Stimulated activated CD8-positive, alpha-beta memory T cell treated with anti-CD3 and anti-CD28 coated beads, Interleukin-7, amount 100 ng/mL, for 24 hours (primary cell): ENCODE measurements around the gene IQSEC3.

ENCODE experiments used
- DNase-seq: peaks from one replicate; pipeline ENCODE4 v3.0.0-alpha.2; 2020; ENCODE audit warnings: low read depth

The IQSEC3 gene

GRCh38 chr12:80681-81190 is 14.2 kb downstream of the IQSEC3 start:
- DNase-seq, result no peak

DNA sequence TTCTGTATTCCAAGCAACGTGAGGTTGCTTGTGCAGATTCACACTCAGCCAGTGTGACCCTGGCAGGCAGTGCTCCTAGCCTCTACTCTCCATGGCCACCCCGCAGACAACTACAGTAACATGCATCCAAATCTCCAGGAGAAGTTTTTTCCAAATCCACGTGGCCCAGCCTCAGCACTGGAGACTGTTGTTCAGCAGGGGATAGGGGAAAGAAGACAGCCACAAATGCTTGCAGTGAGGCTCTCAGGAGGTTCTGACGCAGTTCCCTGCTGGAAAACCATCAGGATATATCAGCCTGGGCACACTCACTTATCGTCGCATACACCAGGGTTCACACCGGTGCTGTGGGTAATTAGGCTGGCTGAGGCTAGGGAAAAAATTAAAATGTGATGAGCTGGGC is 16.2 kb downstream of the IQSEC3 start:
- no peak for DNase-seq

- no peak for DNase-seq
These were observed 17.5 kb downstream of the IQSEC3 start for GRCh38 chr12:84056-84455.

- no peak for DNase-seq
These were observed 18.7 kb downstream of the IQSEC3 start for GRCh38 chr12:85191-85666.

DNA sequence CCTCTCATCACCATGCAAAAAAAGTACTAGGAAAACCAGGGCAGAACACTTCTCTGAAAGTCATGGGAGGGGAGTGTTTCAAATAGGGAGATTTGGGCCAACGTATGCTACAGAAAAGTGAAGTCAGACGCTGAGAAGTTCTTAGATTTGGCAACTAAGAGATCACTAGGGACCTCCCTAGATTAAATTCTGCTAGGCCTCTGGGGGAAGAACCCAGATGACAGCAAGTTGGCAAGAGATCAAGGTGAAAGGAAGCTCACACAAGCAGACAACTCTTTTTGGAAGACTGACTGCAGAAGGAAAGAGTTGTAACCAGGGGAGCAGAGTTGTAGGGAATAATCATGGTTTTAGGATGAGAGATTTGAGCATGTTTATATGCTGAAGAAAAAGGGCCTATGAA is 20.7 kb downstream of the IQSEC3 start:
- no peak for DNase-seq

- DNase-seq, result no peak
These were observed 21.3 kb downstream of the IQSEC3 start for GRCh38 chr12:87856-88255.

DNA sequence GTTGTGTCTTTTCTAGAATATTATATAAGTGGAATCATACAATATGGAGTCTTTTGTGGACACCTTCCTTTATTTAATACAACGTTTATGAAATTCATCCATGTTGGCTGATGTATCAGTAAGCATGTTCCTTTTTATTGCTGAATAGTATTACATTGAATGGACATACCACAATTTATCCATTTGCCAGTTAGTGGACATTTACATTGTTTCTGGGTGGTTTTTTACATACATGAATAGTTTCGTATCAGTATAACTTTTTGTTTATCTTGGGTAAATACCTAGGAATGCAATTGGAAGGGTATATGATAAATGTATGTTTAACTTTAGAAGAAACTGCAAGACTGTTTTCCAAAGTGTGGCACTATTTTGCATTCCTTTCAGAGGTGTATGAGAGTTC is 23.1 kb downstream of the IQSEC3 start:
- no peak for DNase-seq

GRCh38 chr12:91213-91612 is 24.6 kb downstream of the IQSEC3 start:
- no peak for DNase-seq

- DNase-seq, result no peak
These were observed 26.9 kb downstream of the IQSEC3 start for GRCh38 chr12:93266-94005.

DNA sequence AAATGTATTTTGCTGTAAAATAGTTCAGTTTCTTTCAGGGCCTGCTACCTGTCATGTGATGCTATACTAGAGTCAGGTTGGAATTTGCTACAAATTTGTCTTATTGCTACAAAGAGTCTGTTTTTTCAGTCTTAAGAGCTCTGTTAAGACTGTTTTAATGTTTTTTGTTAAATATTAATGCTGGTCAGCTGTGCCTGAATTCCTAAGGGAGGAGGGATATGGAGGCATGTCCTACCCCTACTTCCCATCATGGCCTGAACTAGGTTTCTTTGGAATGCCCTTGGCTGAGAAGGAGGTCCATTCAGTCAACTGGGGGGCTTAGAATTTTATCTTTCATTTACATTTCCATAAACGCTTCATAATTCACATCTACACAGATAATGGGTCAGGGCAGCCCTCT is 30.0 kb downstream of the IQSEC3 start:
- no peak for DNase-seq

DNA sequence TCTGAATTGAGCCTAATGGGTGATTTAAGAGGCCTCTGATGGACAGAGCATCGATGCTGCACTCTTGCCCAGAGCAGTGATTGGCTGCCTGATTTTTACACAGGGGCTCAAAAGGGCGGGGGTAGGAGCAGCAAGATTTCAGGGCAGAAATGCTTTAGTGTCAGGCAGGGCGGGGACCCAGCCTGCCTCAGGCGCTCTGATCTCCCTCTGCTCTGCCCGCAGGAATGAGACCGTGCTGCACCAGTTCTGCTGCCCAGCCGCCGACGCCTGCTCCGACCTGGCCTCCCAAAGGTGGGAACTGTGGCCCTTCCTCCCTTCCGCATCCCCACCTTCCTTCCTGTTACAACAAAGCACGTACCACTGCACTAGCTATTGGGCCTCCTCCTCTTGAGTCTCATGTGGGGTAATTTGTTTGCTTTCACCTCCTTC is 32.4 kb downstream of the IQSEC3 start:
- no peak for DNase-seq

DNA sequence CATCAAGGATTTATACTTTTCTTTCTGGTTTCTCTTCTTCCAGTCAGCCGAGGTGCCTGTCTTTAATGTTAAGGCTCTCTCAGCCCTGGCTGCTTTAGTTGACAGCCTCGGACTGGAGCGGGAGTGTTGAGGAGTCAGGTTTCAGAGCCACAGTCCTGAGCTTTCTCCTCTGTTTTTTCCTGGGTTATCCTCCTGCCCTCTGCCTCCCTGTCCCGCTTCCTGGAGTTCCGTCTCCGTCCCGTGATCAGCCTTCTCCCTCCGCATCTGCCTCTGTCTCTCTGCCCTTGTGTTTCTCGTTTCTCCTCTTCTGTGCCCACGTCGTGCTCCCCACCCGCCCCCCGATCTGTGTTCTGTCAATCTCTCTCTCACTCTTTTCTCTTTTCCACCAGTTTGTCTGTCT is 33.0 kb downstream of the IQSEC3 start:
- no peak for DNase-seq

DNA sequence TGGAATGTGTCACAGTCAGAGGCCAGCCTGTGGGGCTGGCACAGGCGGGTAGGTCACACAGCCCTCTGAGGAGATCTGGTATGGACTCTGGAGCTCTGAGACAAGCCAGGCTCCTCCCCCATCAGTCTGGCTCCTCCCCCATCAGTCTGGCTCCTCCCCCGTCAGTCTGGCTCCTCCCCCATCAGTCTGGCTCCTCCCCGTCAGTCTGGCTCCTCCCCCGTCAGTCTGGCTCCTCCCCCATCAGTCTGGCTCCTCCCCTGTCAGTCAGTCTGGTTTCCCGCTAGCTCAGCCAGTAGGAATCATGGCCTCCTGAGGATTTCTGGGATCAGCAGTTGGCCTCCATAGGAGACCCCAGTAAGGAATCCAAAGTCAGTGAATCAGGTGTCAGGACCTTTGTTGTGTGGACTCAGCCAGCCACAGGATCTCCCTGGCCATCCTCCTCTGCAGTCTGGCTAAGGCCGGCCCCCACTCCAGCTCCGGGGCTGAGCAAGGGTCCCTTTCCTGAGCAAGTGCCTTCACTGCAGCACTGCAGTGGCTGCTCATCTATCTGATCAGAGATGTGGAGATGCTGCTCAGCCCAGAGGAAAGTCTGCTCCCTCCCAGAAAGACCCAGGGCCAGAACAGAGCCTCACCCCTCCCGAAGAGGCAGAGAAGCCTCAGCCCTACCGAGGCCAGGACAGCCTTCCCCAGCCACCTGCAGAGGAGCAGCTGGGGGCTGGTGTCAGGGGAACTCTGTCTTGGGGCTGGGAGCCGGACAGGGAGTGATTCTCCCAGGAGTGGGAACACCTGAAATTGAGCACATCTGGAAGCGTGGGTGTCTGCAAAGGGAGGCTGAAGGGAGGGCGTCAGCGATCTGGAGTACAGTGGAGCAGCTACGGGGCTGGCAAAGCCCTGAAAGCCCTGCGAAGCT is 35.7 kb downstream of the IQSEC3 start:
- DNase-seq, result no peak

DNA sequence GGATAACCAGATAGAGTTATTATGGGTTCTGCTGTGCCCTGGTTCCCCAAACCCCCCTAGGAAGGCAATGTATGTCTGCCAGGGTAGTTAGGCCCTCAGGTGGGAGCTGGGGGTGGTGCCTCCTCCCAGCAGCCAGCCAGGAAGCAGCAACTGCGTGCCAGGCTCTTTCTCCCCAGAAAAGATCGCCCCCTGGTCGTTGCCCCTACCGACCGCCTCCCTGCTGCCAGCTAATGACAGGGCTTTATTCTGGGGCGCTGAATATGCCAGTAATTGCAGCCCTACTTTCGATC is 36.3 kb downstream of the IQSEC3 start:
- no peak for DNase-seq

DNA sequence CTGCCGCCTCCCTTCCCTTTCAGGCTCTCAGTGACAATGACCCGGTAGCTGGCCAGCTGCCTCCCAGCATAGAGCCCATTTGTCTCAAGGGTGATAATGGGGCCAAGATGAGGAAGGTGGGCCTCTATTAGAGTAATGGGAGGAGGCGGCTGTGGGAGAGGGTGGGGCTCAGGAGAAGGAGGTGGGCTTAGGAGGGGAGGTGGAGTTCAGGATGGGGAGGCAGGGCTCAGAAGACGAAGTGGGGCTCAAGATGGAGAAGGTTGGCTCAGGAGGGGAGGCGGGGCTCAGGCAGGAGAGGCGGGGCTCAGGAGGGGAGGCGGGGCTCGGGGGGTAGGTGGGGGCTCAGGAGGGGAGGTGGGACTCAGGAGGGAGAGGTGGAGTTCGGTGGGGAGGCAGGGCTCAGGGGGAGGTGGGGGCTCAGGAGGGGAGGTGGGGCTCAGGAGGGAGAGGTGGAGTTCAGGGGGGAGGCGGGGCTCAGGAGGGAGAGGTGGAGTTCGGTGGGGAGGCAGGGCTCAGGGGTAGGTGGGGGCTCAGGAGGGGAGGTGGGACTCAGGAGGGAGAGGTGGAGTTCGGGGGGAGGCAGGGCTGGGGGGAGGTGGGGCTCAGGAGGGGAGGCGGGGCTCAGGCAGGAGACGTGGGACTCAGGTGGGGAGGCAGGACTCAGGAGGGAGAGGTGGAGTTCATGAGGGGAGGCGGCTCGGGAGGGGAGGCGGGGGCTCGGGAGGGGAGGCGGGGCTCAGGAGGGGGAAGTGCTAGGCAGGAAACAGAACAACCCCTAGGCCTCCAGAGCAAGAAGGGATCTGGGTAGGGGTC is 36.8 kb downstream of the IQSEC3 start:
- no peak for DNase-seq

DNA sequence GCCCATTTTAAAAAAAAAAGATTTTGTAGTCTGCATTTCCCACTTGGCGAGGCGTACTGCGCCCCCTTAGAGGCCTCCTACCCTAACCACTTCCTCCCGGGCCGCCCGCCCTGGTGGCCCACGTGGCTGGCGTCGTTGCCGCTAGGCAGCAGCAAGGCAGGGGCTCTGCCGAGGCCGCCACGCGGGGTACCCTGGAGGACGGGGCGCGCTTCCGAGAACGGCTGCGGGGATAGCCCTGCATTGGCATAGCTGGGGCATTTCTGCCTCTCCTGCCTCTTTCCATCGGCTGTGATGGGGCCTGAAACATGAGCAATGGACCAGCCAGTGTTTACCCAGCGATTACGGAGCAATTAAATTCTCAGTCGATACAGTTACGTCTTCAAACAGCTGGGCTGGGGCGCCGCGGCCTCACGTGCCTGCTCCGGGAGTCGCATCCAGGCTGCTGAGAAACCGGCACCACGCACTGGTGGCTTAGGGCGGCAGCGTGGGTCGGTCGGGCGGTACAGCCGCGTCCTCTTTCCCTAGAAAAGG is 38.0 kb downstream of the IQSEC3 start:
- no peak for DNase-seq

DNA sequence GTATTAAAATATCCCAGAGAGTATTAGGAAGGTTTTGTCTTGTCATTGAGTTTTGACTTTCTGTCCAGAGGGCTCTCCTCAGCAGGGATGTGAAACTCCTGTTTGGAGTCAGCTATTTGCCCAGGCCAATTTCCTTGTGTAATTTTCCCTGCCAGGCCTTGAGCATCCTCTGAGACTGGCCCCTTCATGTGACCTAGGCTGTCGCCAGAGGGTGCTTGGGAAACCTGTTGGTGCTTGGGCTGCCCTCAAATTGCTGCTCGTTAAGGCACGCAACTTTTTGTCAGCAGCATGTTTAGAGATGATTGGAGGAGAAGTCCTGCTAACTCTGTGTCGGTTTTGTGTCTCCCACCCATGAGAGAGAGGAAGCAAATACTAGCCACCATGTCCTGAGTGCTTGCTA is 39.1 kb downstream of the IQSEC3 start:
- no peak for DNase-seq

GRCh38 chr12:106118-106591 is 39.6 kb downstream of the IQSEC3 start:
- DNase-seq, result no peak

GRCh38 chr12:108594-108993 is 42.0 kb downstream of the IQSEC3 start:
- DNase-seq, result no peak

GRCh38 chr12:109446-109845 is 42.9 kb downstream of the IQSEC3 start:
- DNase-seq, result no peak

DNA sequence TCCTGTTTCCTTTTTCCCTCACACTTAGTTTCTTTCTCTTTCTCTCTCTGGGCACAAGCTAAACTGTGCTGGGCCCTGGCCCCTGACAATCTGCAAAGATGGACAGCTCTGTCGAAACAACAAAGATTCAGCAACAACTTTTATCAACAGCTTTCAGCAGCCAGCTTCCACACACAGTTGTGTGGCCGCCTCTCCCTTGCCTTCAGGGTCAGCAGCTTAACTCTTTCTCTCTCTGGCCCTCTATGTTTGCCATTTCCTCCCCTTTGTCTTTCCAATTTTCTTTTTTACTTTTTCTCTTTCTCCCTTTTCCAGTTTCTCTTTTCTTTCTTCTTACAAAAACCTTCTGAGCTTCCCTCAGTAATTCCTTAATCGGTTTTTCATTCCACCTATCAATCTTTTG is 43.3 kb downstream of the IQSEC3 start:
- no peak for DNase-seq
